GM18861 (cell line): Measurements from ENCODE around the gene THRB.

Source experiments
- ATAC-seq: cut with Tn5 transposase; IDR thresholded peaks from one replicate; pipeline ENCODE4 v1.9.1; 2021; ENCODE audit not compliant: unreplicated experiment

THRB gene

DNA sequence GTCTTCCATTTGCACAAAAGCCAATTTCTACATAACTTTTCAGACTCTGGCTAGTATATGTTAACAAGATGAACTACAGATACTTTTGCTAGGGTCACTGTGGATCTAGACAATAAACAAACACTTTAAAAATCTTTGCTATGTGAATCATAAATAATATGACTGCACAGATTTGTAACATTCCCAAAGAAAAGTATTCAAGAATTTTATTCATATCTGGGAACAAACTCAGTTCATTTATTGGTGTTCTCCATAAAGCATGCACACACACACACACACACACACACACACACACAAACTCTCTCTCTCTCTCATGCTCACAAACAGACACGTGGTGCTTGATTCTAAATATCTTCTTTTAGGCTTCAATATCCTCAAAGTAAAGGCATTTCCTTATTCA is 18.8 kb upstream of the THRB start:
- ATAC-seq = no peak

DNA sequence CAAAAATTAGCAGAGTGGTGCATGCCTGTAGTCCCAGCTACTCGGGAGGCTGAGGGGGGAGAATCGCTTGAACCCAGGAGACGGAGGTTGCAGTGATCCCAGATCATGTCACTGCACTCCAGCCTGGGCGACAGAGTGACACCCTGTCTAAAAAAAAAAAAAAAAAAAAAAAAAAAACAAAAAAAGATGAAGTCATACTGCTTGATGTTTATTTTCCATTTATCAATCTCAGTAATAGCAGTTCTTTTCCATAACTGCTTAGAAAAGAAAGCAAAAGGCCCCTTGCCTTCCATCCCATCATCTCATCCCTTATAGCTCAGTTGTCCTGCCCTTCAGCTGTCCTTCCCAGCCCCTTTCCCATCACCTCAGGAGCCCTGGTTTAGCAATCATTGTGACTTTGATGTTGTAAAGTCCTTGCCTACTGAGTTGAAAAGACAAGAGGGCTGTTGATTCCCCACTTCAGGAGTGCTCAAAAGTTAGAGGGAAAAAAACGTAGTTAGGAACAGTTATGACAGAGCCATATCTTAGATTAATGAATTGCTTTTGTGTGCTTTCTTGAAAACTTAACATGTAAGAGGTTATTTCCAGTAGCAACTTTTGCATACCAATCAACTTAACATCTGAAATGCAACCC is 18.0 kb upstream of the THRB start:
- ATAC-seq = no peak

DNA sequence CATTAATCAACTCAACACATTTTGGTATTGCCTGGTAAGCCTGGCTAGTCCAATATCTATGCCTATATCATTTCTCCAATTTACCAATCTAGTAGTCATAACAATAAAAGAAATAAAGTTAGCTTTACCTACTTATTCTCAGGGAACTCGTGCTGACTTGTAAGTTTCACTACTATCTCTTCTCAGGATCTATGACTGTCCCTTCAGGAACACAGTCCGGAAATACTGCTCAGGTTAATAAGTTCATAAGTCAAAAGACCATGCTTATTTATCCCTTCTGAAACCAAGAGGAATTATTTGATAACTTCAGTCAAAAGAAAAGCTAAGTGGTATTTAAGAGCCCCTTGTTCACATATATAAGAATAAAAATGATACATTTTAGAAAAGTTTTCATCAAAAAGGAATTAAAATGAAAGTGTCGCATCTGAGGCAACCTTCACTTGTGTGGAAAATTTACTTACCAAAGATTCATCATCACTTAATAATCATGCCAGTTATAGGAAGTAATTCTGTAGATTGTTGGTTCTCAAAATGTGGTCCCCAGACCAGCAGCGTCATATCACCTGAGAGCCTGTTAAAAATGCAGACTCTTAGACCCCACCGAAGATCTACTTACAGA is 15.5 kb upstream of the THRB start:
- ATAC-seq = no peak

DNA sequence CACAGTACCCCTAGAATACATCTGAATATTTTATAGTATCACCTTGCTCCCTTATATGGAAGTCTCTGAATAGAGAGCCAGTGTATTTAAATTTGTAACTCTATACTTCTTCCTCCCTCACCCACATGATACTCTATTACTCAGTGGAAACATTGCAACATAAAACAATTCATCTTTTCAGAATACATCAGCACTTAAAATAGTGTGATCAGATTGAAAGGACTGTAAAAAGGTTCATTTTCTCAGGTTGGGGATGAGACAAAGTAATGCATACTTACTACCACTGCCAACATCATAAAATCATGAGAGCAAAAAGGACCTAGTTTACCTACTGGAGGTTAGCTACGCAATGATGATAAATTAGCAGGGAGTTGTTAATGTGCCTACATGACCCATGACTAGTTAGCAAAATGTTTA is 13.8 kb upstream of the THRB start:
- ATAC-seq = no peak

DNA sequence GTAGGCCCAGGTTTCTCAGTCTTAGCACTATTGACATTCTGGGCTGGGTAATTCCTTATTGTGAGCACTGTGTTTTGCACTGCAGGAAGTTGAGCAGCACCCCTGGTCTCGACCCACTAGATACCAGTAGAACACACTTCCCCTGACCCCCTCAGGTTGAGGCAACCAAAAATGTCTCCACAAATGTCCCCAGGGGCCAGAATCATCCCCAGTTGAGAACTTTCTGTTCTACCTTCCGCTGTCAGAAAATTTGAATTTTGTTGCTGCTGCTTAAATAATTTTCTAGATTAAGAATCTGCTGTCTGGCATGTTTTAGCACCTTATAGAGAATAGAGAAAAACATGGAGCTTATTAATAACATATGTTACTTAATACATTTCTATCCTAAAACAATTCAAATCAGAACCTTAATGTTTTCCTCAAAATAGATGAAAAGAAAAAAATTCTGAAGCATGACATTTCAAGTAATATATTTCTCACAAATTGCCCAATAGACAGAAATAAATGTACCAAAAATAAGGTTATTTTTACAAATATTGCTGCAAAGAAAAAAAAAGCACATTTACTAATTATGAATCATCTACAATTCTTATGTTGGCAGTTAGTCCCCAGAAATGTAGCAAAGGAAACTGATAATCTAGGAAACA is 13.2 kb upstream of the THRB start:
- ATAC-seq = no peak

DNA sequence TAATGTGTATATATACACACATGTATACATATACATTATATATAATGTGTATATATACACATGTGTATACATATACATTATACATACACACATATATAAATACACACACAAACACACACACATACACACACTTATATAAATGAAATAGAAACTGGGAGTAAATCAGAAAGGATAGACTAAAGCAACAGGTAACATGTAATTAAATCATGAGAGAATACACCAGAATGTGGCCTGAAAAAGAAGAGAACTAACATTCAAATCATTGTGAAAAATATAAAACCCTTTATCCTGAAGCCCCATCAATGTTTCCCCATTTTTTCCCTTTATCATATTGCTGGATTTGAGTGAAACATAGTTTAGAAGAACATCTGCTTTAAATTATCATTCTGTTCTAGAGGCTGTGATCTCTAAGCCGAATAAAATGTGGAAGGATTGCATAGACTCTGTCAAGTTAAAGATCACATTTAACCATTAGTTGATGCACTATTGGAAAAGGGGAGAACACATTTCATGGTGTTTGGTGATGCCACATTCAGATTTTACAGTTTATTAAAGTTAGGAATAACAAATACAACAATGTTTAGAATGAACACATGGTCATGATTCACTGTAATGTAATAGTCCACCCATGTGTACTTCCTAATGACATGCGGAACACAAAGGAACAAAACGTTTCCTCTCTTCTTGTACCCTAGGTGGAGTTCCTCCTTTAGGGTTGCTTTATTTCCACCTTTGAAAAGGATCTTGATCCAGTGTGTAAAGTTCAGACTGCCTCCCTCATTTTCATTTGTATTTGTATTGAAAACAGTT is 12.5 kb upstream of the THRB start:
- ATAC-seq = no peak

DNA sequence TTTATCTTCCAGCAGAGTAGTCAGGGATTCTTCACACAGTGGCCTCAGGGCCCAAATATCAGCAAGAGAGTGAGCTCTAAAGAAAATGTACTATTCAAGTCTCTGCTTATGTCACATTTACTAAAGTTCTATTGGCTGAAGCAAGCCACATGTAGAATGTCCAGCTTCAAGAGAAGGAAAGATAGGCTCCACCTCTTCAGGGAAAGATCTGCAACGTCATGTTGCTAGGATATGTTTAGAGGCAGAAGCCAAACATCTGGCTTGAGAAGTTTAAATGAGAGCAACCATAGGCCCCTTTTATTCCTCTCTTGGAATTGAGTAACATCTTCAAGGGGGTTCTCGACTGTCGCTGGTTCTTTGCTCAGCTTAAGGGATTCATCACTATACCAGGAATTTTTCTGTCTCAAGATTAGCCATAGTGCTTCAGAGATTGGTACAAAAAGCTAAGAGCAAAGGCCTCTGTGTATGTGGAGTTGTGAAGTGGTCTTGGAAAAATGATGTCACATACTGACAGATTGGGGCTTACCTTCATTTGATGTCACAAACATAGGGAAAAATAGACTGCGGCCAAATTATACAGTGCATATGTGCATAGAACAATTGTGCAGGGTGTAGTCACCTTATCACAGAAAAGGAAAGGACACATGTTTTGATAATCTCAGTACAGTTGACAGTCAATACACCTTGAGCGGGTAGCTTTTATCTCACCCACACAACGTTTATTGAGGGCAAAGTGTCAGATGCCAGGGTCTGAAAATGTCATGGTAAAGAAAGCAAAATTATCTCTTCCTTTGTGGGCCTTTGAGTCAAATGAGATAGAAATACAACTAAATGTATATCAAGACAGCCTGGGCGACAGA is 11.3 kb upstream of the THRB start:
- ATAC-seq = no peak

DNA sequence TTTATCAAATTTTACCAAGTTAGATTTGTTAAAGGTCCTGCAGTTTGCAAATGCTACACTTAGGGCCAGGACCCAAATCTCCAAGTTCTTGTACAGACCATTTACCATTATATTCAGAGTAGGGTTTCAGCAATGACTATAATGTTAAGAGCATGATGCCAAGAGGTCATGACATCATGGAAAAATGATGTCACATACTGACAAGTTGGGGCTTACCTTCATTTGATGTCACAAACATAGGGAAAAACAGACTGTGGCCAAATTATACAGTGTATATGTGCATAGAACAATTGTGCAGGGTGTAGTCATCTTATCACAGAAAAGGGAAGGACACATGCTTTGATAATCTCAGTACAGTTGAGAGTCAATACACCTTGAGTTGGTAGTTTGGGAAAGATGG is 10.1 kb upstream of the THRB start:
- no peak for ATAC-seq

DNA sequence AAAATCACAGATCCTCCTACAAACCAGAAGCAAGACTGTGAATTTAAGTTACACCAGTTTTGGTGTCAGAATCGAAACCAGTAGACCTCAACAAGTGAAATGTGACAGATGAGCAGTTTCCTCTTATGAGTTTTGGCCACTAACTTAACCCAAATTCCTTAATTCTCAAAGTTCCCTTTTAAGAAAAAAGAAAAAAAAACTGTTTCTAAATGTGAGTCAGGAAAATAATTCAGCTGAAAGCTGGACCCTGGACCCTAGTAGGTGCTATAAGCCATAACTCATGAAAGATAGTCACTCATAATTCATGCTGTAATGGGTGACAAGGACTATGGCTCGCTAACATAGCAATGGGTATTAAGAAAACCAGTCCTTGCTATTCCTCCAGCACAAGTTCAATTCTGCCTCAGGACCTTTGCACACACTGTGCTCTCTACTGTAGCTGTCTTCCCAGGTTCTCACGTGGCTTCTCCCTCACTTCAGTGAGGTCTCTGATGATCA is 9.0 kb upstream of the THRB start:
- peak; percentile 84 for ATAC-seq

DNA sequence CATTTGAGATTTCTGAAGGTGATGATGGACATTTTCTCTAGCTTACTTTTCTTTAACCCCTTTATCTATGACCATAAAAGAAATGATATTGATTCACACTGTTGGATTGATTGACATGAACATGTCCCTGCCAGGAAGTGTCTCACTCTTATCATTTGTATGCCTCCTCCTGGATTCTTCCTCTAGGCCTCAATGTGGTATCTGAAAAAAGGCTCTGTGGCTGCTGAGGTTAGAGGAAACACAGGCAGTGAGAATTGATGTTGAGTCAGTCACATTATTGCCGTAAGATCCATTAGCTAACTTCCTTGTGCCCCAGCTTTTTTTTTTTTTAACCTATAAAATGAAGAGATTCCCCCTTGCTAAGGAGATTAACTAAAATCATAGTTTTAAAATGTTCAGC is 8.0 kb upstream of the THRB start:
- ATAC-seq = no peak

DNA sequence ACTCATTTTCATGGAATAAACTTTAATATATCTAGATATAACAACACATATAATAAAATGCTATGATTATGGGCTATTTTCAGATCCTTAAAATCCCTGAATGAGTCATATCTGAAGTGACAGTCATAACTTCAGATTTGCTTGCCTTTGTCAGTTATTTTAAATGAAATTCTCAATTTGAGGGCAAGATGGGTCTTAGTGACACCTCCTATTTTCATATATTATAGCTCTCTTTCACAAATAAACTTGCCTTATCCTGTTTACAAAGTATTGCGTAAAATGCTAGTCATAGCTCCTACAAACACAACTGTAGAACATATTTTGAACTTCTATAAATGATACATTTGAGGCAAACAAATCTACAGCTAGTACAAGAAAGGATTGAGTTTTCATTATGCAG is 6.2 kb upstream of the THRB start:
- ATAC-seq = no peak

DNA sequence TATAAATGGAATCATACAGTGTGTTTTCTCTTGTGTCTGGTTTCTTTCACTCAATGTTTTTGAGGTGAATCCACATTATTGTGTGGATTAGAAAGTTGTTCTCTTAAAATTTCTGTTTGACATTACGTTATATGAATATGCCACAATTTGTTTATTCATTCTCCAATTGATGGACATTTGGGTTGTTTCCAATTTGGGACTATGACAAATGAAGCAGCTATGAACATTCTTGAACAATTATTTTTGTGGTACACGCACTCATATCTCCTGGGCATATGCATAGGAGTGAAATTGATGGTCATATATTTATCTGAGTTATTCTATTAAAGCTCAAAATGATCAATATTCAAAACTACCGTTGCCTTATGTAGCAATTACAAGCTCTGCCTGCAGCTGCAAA is 5.3 kb upstream of the THRB start:
- no peak for ATAC-seq

DNA sequence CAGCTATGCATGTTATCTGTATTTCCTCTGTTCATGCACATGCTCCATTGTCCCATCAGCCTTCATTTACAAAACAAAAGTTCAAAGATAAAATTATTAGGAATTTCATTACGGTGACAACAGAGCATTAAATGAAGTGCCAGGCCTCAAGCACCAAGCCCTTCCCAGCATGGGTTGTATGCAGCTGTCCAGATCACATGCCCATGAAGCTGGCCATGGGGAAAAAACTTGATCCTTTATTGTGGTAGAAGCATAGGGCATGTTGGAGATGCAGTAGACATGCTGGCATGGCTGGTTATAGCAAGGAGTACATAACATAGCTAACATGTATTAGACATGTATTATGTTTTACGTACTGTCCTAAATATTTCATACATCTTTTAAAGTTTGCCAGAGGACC is 4.1 kb upstream of the THRB start:
- no peak for ATAC-seq

DNA sequence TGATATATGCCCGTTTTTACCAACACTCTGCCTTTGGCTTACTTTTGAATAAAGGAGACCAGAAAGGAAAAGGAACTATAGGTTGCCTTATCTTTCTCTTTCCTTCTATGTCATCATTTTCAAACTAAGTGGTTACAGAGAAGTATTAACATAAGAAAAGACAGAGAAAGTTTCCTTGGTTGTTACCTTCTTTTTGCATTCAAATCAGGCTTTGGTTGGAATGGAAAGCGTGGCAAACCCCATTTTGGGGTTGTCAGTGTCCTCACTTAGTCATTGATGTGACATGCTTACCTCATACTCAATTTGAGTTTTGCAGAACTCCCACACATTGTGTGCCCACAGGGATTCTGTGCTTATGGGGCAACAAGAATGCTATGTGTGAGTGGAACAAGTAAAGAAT is 3.7 kb upstream of the THRB start:
- no peak for ATAC-seq

DNA sequence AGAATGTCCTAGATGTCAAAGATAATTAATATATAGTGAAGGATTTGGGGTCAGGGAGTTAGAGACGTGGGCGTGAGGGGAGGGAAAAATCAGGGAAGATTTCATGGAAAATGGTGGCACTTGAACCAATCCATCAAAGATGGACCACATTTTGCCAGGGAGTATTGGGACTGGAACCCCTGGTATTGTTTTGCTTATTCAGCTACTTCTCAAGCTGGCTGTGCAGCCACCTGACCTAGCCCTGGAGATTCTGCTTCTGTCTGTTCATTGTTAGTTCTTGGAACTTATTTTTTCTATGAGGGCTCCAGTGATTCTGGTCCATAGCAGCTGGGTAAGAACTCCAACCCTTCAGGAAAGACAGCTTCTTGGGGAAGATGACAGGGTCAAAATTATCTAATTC is 3.3 kb upstream of the THRB start:
- ATAC-seq = no peak

DNA sequence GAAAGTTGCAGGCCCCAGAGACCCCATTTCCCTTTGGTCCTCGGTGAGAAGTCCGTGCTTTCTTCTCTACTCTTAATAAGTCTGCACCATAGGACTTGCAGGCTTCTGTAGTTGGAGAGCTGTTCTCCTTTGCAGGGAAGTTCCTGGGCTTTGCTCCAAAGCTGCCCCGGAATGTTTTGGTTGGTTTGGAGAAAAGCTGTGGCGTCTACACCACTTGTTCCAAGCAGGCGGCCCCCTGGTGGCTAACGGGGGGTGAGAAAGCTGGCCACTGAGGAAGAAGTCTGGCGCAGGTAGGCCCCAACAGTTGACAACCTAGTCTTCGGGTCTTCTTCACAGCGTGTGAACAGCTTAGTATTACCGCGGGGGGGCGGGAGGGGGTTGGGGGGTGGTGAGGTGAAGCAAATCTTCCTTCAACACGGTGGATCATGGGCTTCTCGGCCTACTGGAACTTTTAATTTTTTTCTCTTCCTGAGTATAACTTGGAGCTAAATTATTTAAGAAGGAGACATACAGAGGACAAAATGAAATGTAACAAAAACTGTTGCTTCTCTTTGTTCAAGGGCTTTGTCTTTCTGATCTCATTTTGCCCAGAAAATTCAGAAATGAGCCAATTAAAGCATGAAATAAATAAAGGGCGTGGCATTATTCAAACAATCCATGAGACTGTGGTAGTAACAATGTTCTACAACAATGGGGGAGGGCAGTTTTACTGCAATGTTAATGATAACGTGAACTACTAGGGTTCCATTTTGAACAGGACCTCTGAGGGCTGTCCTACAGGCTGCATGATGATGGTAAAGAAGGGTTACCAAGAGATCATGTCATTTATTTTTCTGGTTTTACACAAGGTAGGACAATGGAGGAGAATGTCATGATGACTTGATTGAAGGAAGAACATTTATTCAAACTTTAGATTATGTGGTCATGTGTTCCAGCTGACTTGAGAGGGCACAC is 2.2 kb upstream of the THRB start:
- ATAC-seq = no peak

DNA sequence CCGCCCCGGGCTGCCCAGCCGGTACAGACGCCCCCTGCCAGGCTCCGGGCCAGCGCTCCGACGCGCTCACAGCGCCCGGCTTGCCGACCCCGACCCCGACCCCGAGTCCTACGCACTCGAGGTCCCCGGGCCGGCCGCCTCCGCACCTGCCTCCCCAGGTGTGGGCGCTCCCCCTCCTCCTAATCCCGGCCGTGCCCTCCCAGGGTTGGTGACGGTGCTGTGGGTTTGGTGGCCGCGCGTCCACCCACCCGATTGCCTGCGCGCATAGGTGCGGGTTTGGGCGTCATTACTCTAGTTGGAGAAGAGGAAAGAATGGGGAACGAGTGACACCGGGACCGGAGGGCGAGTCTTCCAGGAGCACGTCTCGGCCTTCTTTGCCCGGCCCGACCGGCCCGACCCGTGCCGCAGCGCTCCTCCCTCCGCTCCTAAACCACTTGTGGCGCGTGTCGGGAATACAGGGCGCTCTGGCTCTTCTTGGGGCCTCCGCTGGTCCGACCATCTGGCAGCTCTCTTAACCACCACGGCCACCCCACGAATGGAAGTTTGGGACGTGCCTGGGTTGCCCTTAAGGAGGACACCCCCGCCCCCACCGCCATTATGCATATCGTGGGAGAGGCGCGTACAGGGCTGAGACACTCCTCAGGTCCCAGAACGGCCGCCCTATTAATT is 810 bp upstream of the THRB start:
- ATAC-seq = no peak

DNA sequence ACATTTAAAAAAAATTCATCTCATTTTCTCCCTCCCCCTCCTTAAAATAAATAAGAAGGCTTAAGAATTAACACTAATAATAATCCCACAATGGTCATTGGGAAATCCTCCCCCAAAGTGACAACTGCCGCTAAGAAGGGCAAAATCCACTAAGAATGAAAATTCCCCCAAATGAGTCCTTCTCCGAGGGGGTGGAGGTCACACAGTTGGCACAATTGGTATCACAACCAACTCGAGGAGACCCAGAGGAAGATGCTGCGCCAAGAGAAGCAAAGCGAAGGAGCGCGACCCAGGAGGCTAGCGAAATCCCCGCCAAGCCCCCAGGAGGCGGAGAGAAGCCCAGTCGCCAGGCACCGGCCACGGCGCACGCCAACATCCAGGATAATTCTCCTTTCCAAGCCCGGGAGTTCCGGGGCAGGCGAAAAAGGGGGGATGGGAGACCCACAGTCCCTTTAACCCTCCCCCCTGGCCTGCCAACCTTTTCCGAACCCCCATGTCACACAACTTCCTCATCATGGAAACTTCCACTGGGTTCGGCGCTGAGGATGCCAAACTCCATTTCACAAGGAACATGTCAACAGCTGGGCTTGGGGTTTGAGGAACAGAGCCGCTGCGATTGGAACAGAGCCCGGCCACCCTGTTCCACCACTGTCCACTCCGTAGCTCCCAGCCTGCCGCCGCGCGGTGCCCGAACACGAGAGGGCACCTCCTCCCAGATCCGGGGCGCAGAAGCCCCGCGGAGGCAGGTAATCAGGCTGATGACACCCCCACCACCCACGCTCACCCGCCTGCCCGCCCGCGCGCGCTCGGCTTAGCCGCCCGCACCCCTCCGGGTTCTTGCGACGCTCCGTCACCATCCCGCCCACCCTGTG is 668 bp downstream of the THRB start:
- no peak for ATAC-seq
